OCI-LY1 (cell line): ENCODE measurements around the gene TMEM179.

ENCODE experiments used
- CTCF ChIP-seq: fragments of 200-600 bp; sonication (generic), shearing (Covaris generic); IDR thresholded peaks from 2 replicates; pipeline ENCODE4 v1.5.1; 2017; ENCODE audit warnings: mild to moderate bottlenecking, antibody characterized with exemption, low read length, moderate library complexity, mixed read lengths
- EZH2 ChIP-seq: fragments of 200-600 bp; sonication (generic), shearing (Covaris generic); IDR thresholded peaks from 2 replicates; pipeline ENCODE4 v1.8.0; 2017; ENCODE audit warnings: borderline replicate concordance, mixed run types, mild to moderate bottlenecking, antibody characterized with exemption, low read length, moderate library complexity, mixed read lengths

GRCh38 chr14:104633276-104634137, 28.9 kb upstream of the TMEM179 start:
- TF ChIP-seq CTCF (no peak), EZH2 (no peak)
